Activated T-helper 2 cell treated with anti-CD3 and anti-CD28 coated beads, Interferon-gamma antibody, Interleukin-2, Interleukin-4, amounts not matched to agents 10 μg/mL and 5 μg/mL and 100 μg/mL, durations not matched to agents 14 hours and 24 hours and 36 hours (primary cell): ENCODE data around the gene HECTD2. TPM values are rescaled to one million over a fixed set of nuclear protein-coding genes. Genes with fewer than 3 reads are reported as not detected.

ENCODE experiments used
- DNase-seq: peaks from one replicate; pipeline ENCODE4 v3.0.0; 2021; ENCODE audit warnings: low spot score
- H3K27ac Mint-ChIP-seq: one replicate; pipeline ENCODE4 v1.8.0; 2021; ENCODE audit warnings: mixed read lengths
- H3K27me3 Mint-ChIP-seq: one replicate; pipeline ENCODE4 v1.8.0; 2021; ENCODE audit warnings: low read depth, mixed read lengths
- H3K36me3 Mint-ChIP-seq: one replicate; pipeline ENCODE4 v1.8.0; 2021; ENCODE audit warnings: low read depth, mixed read lengths
- H3K4me1 Mint-ChIP-seq: one replicate; pipeline ENCODE4 v1.8.0; 2021; ENCODE audit warnings: low read depth, mixed read lengths
- H3K4me3 Mint-ChIP-seq: one replicate; pipeline ENCODE4 v1.8.0; 2021; ENCODE audit warnings: low read depth, mild to moderate bottlenecking, moderate library complexity, mixed read lengths
- H3K9me3 Mint-ChIP-seq: one replicate; pipeline ENCODE4 v1.8.0; 2021; ENCODE audit warnings: mixed read lengths
- intact Hi-C: fragments of 100-400 bp; cut with micrococcal nuclease; formaldehyde crosslinking; loops from one replicate; pipeline ENCODE4 v1.15.1; 2023
- total RNA-seq: library from RNA; stranded (reverse); gene quantifications from 2 replicates; pipeline ENCODE4 v1.2.3, GENCODE V29; 2022

HECTD2 gene
- total RNA-seq, 1 donor from 2014 or later: 6.6 TPM

GRCh38 chr10:91536111-91536510, 126.0 kb downstream of the HECTD2 start:
- intact Hi-C loops: no loop called here
- H3K4me3 Mint-ChIP-seq: no peak overlapping the region
- no peak for DNase-seq
- H3K27ac Mint-ChIP-seq: no peak overlapping the region
- H3K4me1 Mint-ChIP-seq: no peaks in the 10 kb centered on the region
- H3K36me3 Mint-ChIP-seq: no peaks in the 10 kb centered on the region
- no peaks in the 10 kb centered on the region for H3K9me3 Mint-ChIP-seq
- H3K27me3 Mint-ChIP-seq: peaks cover 2% of the 10 kb centered on the region

GRCh38 chr10:91536733-91537132, 126.6 kb downstream of the HECTD2 start:
- intact Hi-C loops: no loop called here
- no peak overlapping the region for H3K4me3 Mint-ChIP-seq
- H3K9me3 Mint-ChIP-seq: no peaks in the 10 kb centered on the region
- H3K36me3 Mint-ChIP-seq: no peaks in the 10 kb centered on the region
- no peaks in the 10 kb centered on the region for H3K4me1 Mint-ChIP-seq
- no peak for DNase-seq
- no peak overlapping the region for H3K27ac Mint-ChIP-seq
- H3K27me3 Mint-ChIP-seq: peaks cover 2% of the 10 kb centered on the region

GRCh38 chr10:91537614-91538383, 127.7 kb downstream of the HECTD2 start:
- peaks cover 6% of the 10 kb centered on the region for H3K27me3 Mint-ChIP-seq
- intact Hi-C loops: no loop called here
- H3K9me3 Mint-ChIP-seq: no peaks in the 10 kb centered on the region
- no peaks in the 10 kb centered on the region for H3K36me3 Mint-ChIP-seq
- no peak overlapping the region for H3K27ac Mint-ChIP-seq
- no peak overlapping the region for H3K4me3 Mint-ChIP-seq
- DNase-seq: no peak
- H3K4me1 Mint-ChIP-seq: no peaks in the 10 kb centered on the region

- no peak for DNase-seq
- peaks cover 6% of the 10 kb centered on the region for H3K27me3 Mint-ChIP-seq
- no peaks in the 10 kb centered on the region for H3K36me3 Mint-ChIP-seq
- H3K4me1 Mint-ChIP-seq: no peaks in the 10 kb centered on the region
- intact Hi-C loops: no loop called here
- H3K4me3 Mint-ChIP-seq: no peak overlapping the region
- H3K9me3 Mint-ChIP-seq: no peaks in the 10 kb centered on the region
- H3K27ac Mint-ChIP-seq: no peak overlapping the region
These were observed 129.8 kb downstream of the HECTD2 start for GRCh38 chr10:91539930-91540329.

- intact Hi-C loops: no loop called here
- H3K27ac Mint-ChIP-seq: no peak overlapping the region
- H3K36me3 Mint-ChIP-seq: no peaks in the 10 kb centered on the region
- no peak for DNase-seq
- H3K4me1 Mint-ChIP-seq: no peaks in the 10 kb centered on the region
- H3K4me3 Mint-ChIP-seq: no peak overlapping the region
- peaks cover 6% of the 10 kb centered on the region for H3K27me3 Mint-ChIP-seq
- no peaks in the 10 kb centered on the region for H3K9me3 Mint-ChIP-seq
These were observed 130.6 kb downstream of the HECTD2 start for GRCh38 chr10:91540733-91541132.

- Mint-ChIP-seq H3K36me3 (no peaks in the 10 kb centered on the region), H3K27ac (no peak overlapping the region), H3K4me3 (no peak overlapping the region), H3K9me3 (no peaks in the 10 kb centered on the region), H3K27me3 (peaks cover 6% of the 10 kb centered on the region), H3K4me1 (no peaks in the 10 kb centered on the region)
- intact Hi-C loops: no loop called here
- DNase-seq: no peak
These were observed 131.3 kb downstream of the HECTD2 start for GRCh38 chr10:91541481-91541880.

- Mint-ChIP-seq H3K4me3 (no peak overlapping the region), H3K27ac (no peak overlapping the region), H3K27me3 (peaks cover 4% of the 10 kb centered on the region), H3K36me3 (no peaks in the 10 kb centered on the region), H3K4me1 (no peaks in the 10 kb centered on the region), H3K9me3 (no peaks in the 10 kb centered on the region)
- DNase-seq: no peak
- intact Hi-C loops: no loop called here
These were observed 135.2 kb downstream of the HECTD2 start for GRCh38 chr10:91545384-91545783.

GRCh38 chr10:91545838-91546237, 135.7 kb downstream of the HECTD2 start:
- H3K4me3 Mint-ChIP-seq: no peak overlapping the region
- H3K27ac Mint-ChIP-seq: no peak overlapping the region
- H3K9me3 Mint-ChIP-seq: no peaks in the 10 kb centered on the region
- H3K36me3 Mint-ChIP-seq: no peaks in the 10 kb centered on the region
- intact Hi-C loops: no loop called here
- peaks cover 4% of the 10 kb centered on the region for H3K27me3 Mint-ChIP-seq
- DNase-seq: no peak
- H3K4me1 Mint-ChIP-seq: no peaks in the 10 kb centered on the region

GRCh38 chr10:91549262-91549661, 139.1 kb downstream of the HECTD2 start:
- Mint-ChIP-seq H3K4me1 (no peaks in the 10 kb centered on the region), H3K27ac (no peak overlapping the region), H3K36me3 (no peaks in the 10 kb centered on the region), H3K9me3 (no peaks in the 10 kb centered on the region), H3K4me3 (no peak overlapping the region), H3K27me3 (peaks cover 2% of the 10 kb centered on the region)
- intact Hi-C loops: no loop called here
- DNase-seq: no peak

- H3K36me3 Mint-ChIP-seq: no peaks in the 10 kb centered on the region
These were observed 139.9 kb downstream of the HECTD2 start for GRCh38 chr10:91550021-91550420.

GRCh38 chr10:91551856-91552255, 141.7 kb downstream of the HECTD2 start:
- Mint-ChIP-seq H3K36me3 (no peaks in the 10 kb centered on the region), H3K4me1 (no peaks in the 10 kb centered on the region), H3K27me3 (peaks cover 2% of the 10 kb centered on the region), H3K27ac (no peak overlapping the region), H3K4me3 (no peak overlapping the region), H3K9me3 (no peaks in the 10 kb centered on the region)
- DNase-seq: no peak
- intact Hi-C loops: loop anchor here (2.0 to 5.0 kb wide), 2 partner anchors 163 to 255 kb away; no protein-coding TSS in a partner anchor

More at GRCh38 chr10:91550021-91550420, 139.9 kb downstream of the HECTD2 start:
- intact Hi-C loops: loop anchor here (5.0 kb wide), 1 partner anchor 253 kb away; no protein-coding TSS in a partner anchor
- DNase-seq: no peak
- H3K4me1 Mint-ChIP-seq: no peaks in the 10 kb centered on the region
- peaks cover 2% of the 10 kb centered on the region for H3K27me3 Mint-ChIP-seq
- no peaks in the 10 kb centered on the region for H3K9me3 Mint-ChIP-seq
- H3K27ac Mint-ChIP-seq: no peak overlapping the region
- H3K4me3 Mint-ChIP-seq: no peak overlapping the region

- intact Hi-C loops: loop anchor here (2.0 to 5.0 kb wide), 2 partner anchors 164 to 255 kb away; no protein-coding TSS in a partner anchor
- no peaks in the 10 kb centered on the region for H3K36me3 Mint-ChIP-seq
- no peaks in the 10 kb centered on the region for H3K4me1 Mint-ChIP-seq
- DNase-seq: no peak
- H3K4me3 Mint-ChIP-seq: no peak overlapping the region
- no peak overlapping the region for H3K27ac Mint-ChIP-seq
- peaks cover 2% of the 10 kb centered on the region for H3K27me3 Mint-ChIP-seq
- H3K9me3 Mint-ChIP-seq: no peaks in the 10 kb centered on the region
These were observed 142.3 kb downstream of the HECTD2 start for GRCh38 chr10:91552274-91553095.

- no peaks in the 10 kb centered on the region for H3K9me3 Mint-ChIP-seq
These were observed 145.3 kb downstream of the HECTD2 start for GRCh38 chr10:91555455-91555854.

More at GRCh38 chr10:91555455-91555854, 145.3 kb downstream of the HECTD2 start:
- intact Hi-C loops: no loop called here
- no peak overlapping the region for H3K4me3 Mint-ChIP-seq
- no peak overlapping the region for H3K27ac Mint-ChIP-seq
- peaks cover 2% of the 10 kb centered on the region for H3K27me3 Mint-ChIP-seq
- H3K36me3 Mint-ChIP-seq: no peaks in the 10 kb centered on the region
- no peaks in the 10 kb centered on the region for H3K4me1 Mint-ChIP-seq
- no peak for DNase-seq
